Right cardiac atrium (tissue), 5 donors: Measurements from ENCODE around the gene ZNF76. TPM values are rescaled to one million over a fixed set of nuclear protein-coding genes. Genes with fewer than 3 reads are reported as not detected.
"Not testable (repeated sequence)": the region's sequence is repeated elsewhere in the genome, so short reads cannot be mapped to it uniquely, and the experiment has no call there.

Experiments
- ATAC-seq, 2 donors: fragments of 200-7000 bp; cut with Tn5 transposase; one replicate each; pipeline versions ENCODE4 v1.8.0 to v1.9.1; 2020; ENCODE audit warnings: moderate library complexity in 2 of 2, mild to moderate bottlenecking in 1 of 2
- DNase-seq, 3 donors: peaks; one replicate each; pipeline ENCODE4 v3.0.0-alpha.2; 2020
- H3K27ac ChIP-seq: one replicate; pipeline ENCODE4 v1.5.1; 2013; ENCODE audit warnings: mild to moderate bottlenecking, low read length, control low read depth, moderate library complexity
- H3K27me3 ChIP-seq: one replicate; pipeline ENCODE4 v1.6.1; 2013; ENCODE audit not compliant: control insufficient read depth, insufficient read depth
- H3K4me1 ChIP-seq: one replicate; pipeline ENCODE4 v1.6.1; 2013; ENCODE audit warnings: low read length; ENCODE audit not compliant: control insufficient read depth, insufficient read depth
- H3K4me3 ChIP-seq: one replicate; pipeline ENCODE4 v1.5.1; 2013; ENCODE audit warnings: low read length, control low read depth
- H3K9me3 ChIP-seq: one replicate; pipeline ENCODE4 v1.6.1; 2013; ENCODE audit warnings: low read length; ENCODE audit not compliant: control insufficient read depth
- WGBS: extraction: QIAGEN DNeasy Blood & Tissue Kit; methylation state at CpG from one replicate; pipeline ENCODE4 v1.1.7; 2013; 5-methylcytosine and 5-hydroxymethylcytosine counted together
- intact Hi-C, 4 donors: fragments of 100-400 bp; cut with DNase I; formaldehyde crosslinking; loops; one replicate each; pipeline versions ENCODE4 v1.11.0 to v1.14.0; 2022 to 2023
- polyA plus RNA-seq: library from polyadenylated mRNA; stranded (reverse); fragments of 200-250 nt; gene quantifications from one replicate; pipeline ENCODE4 v1.2.3, GENCODE V29; 2013
- total RNA-seq, 4 donors: library from RNA; stranded (reverse); fragmentation: NEBNext Ultra II Directional; extraction: Animal tissue kit (Norgen Biotek cat#: 25700); gene quantifications; one replicate each; pipeline ENCODE4 v1.2.1, GENCODE V29; 2021
- donor health status: healthy with polysubstance abuse.
- donor health status: DM: no; HTN: yes; CAD: no.
- donor health status: DM: no; HTN: no; CAD: no.
- donor health status: DM: no; HTN: yes; CAD: no; lungs with severe emphysema.
- donor health status: DM: yes; HTN: yes; CAD: no.

The ZNF76 gene
- total and polyA plus RNA-seq, 5 donors, result 28.6 to 44.4 (median 35.8) TPM

DNA sequence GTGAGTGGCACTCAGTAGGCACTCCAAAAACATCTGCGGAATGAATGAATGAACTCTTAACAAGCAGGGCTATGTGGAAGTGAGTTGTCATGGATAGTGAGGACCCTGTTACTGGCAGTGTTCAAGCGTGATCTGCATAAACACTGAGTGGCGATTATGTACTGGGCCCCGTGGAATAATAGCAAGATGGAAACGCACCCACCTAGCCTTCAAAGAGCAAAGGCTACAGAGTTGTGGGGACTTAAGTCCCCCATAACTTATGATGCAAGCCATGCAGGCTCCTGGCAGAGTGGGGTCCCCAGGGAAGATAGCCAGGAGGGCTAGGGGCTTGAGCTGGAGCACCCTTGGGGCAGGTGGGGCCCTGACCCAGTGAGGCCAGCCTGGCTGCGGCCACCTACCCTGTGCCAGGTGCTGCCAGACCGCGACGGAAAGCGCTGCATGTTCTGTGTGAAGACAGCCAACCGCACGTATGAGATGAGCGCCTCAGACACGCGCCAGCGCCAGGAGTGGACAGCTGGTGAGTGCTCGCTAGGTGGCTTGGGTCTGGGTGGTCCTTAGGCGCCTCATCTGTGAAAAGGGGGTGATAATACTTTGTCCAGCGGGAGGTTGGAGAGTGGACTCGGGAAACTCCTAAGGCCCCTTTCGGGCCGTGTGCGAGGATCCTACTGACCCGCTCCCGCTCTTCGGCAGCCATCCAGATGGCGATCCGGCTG is 58.1 kb downstream of the ZNF76 start:
- ATAC-seq, result peak; percentile 36 to 51
- DNase-seq, result peak in 1 of 3 donors; percentile 66

DNA sequence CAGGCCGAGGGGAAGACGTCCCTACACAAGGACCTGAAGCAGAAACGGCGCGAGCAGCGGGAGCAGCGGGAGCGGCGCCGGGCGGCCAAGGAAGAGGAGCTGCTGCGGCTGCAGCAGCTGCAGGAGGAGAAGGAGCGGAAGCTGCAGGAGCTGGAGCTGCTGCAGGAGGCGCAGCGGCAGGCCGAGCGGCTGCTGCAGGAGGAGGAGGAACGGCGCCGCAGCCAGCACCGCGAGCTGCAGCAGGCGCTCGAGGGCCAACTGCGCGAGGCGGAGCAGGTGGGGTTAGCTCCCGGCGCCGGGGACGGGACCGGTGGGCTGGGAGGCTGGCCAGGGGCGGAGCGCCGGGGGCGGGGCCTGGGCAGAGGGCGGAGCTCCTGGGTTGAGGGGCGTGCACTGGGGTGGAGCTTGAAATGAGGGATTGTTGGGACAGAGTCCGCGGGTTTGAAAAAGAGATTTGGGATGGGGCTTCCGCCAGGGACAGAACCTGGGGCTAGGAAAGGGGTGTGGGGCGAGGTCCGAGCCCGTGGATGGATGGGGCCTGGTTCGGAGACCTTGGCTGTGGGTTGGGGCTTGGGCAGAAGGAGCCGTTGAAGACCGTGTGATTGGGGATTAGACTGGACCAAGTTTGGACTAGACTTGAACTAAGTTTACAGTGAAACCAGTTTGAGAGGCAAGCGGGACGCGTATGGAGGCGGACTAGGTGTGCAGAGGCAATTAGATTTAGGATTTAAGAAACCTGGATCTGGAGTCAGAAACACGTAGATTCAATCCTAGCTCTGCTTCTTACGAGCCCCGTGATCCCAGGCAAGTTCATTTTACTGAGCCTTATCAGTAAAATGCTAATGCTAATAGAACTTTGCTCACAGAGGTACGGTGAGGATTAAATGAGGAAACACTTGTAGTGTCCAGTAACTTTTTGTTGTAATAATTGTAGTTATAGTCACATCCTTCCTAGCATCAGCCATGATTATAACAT is 58.9 kb downstream of the ZNF76 start:
- peak overlapping the region; percentile 45 for H3K4me3 ChIP-seq
- intact Hi-C loops, result no loop called here
- H3K27me3 ChIP-seq, result no peaks in the 10 kb centered on the region

More for the DNA sequence above, 58.1 kb downstream of the ZNF76 start:
- Histone ChIP-seq H3K27me3 (no peaks in the 10 kb centered on the region), H3K4me1 (no peaks in the 10 kb centered on the region), H3K4me3 (peak overlapping the region; percentile 45), H3K9me3 (no peaks in the 10 kb centered on the region), H3K27ac (no peak overlapping the region)
- 30% methylated on average over 28 of the region's 28 CpGs for WGBS
- intact Hi-C loops, result no loop called here

DNA sequence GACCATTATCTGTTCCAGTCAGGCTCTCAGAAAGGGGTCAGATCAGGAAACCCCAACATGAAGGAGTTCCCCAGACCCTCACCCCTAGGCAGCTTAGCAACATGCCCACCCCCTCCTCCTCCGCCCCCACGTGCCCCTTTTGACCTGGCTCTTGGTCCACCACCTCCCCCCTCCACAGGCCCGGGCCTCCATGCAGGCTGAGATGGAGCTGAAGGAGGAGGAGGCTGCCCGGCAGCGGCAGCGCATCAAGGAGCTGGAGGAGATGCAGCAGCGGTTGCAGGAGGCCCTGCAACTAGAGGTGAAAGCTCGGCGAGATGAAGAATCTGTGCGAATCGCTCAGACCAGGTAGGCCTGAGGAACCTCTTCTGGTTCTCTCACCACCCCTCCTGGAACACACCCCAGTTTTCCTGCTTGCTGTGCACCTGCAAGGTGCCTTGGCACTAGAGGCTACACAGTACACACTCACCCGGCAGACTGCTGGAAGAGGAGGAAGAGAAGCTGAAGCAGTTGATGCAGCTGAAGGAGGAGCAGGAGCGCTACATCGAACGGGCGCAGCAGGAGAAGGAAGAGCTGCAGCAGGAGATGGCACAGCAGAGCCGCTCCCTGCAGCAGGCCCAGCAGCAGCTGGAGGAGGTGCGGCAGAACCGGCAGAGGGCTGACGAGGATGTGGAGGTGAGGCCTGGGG is 60.0 kb downstream of the ZNF76 start:
- ATAC-seq, result no peak
- intact Hi-C loops, result no loop called here
- Histone ChIP-seq H3K27me3 (no peaks in the 10 kb centered on the region), H3K4me3 (no peak overlapping the region), H3K9me3 (no peaks in the 10 kb centered on the region), H3K4me1 (no peaks in the 10 kb centered on the region), H3K27ac (no peak overlapping the region)
- DNase-seq, result no peak
- WGBS, result 95% methylated on average over 20 of the region's 20 CpGs

More for the DNA sequence above, 58.9 kb downstream of the ZNF76 start:
- Histone ChIP-seq H3K9me3 (no peaks in the 10 kb centered on the region), H3K4me1 (no peaks in the 10 kb centered on the region), H3K27ac (no peak overlapping the region)
- DNase-seq, result peak; percentile 79 to 93 (median 90)
- peak; percentile 99 for ATAC-seq
- 24% methylated on average over 55 of the region's 55 CpGs for WGBS

DNA sequence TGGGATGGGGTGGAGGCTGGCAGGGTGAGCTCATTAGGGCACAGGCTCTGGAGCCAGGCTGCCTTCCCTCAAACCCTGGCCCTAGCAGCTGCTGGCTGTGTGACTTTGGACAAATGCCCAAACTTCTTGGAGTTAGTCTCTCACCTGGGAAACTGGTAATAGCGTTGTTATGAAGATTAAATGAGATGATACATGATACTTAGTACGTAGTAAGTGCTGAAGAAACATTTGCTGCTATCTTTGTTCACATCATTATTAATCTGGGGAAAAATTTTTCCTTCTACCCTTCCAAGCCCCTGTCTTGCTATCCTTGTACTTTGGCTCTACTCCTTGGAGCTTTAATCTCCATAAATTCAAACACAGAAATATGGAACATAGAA is 60.5 kb downstream of the ZNF76 start:
- 92% methylated on average over 2 of the region's 2 CpGs for WGBS
- Histone ChIP-seq H3K27me3 (no peaks in the 10 kb centered on the region), H3K4me3 (no peak overlapping the region), H3K27ac (no peak overlapping the region), H3K4me1 (no peaks in the 10 kb centered on the region), H3K9me3 (no peaks in the 10 kb centered on the region)
- DNase-seq (no peak), ATAC-seq (no peak)
- intact Hi-C loops, result no loop called here

DNA sequence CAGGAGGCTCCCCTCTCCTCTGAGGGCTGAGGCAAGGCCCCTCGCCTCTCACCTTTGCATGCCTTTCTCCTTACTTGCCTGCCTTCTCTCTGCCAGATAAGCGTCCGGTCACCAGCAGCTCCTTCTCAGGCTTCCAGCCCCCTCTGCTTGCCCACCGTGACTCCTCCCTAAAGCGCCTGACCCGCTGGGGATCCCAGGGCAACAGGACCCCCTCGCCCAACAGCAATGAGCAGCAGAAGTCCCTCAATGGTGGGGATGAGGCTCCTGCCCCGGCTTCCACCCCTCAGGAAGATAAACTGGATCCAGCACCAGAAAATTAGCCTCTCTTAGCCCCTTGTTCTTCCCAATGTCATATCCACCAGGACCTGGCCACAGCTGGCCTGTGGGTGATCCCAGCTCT is 61.6 kb downstream of the ZNF76 start:
- no peak overlapping the region for H3K27ac ChIP-seq
- no peaks in the 10 kb centered on the region for H3K4me1 ChIP-seq
- intact Hi-C loops, result no loop called here
- 89% methylated on average over 8 of the region's 8 CpGs for WGBS
- no peak for DNase-seq
- no peak overlapping the region for H3K4me3 ChIP-seq
- no peaks in the 10 kb centered on the region for H3K27me3 ChIP-seq
- no peaks in the 10 kb centered on the region for H3K9me3 ChIP-seq
- ATAC-seq, result no peak

DNA sequence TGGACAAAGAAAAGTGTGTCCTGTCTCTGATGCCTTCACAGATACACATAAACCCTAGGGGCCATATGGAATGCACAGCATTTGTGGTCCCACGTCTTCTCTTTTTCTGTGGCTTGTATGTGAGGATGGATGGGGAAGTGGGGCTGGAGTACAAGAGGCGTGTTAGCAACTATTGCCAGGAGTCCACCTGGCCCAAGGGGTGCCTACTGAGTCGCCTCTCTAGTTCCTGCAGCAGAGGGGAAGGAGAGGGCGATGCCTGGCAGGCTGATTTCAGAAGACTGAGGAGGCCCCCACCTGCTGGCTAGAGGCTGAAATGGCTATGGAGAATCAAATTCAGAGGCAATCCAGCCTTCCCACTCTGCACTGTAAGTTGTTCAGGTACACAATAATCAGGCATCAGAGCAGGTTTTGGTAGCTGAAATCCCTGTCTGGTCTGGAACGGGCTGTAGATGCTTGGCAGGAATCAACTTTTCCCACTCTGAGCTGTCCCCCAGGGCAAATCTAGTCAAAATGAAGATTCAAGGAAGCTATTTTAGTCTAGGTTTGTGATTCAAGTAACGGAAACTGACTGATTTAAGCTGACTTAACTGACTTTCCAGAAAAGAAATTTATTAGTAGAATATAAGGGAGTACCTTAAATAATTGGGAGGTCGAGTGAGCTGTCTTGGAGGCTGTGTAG is 68.0 kb downstream of the ZNF76 start:
- intact Hi-C loops, result no loop called here

DNA sequence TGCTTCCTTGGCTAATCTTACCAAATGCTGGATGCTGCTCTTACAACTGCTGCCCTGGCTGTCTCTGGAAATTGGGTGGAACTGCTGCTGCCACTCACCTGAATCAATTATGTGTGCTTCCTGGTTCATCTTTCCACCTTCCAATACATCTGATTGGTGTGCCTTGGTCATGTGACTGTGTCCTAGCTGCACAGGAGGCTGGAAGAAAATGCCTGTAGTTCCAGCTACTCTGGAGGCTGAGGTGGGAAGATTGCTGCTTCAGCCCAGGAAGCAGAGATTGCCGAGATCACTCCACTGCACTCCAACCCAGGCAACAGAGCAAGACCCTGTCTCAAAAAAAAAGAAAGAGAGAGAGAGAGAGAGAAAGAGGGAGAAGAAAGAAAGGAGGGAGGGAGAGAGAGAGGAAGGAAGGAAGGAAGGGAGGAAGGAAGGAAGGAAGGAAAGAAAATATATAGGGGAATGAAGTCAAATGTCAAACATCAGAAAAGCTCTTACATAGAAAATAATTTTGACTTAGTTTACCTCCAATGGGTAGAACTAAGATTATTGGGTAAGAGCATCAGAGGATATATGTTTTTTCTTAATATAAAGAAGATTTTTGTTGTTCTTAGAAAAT is 68.7 kb downstream of the ZNF76 start:
- intact Hi-C loops, result no loop called here
- WGBS, result 85% methylated on average over 1 of the region's 1 CpG
- no peak overlapping the region for H3K4me3 ChIP-seq

More for the DNA sequence above, 68.0 kb downstream of the ZNF76 start:
- Histone ChIP-seq H3K27ac (no peak overlapping the region), H3K4me3 (no peak overlapping the region), H3K27me3 (no peaks in the 10 kb centered on the region), H3K9me3 (no peaks in the 10 kb centered on the region), H3K4me1 (no peaks in the 10 kb centered on the region)
- peak; percentile 46 to 81 (median 81) for DNase-seq
- ATAC-seq, result peak; percentile 80 to 83
- 28% methylated on average over 7 of the region's 7 CpGs for WGBS

DNA sequence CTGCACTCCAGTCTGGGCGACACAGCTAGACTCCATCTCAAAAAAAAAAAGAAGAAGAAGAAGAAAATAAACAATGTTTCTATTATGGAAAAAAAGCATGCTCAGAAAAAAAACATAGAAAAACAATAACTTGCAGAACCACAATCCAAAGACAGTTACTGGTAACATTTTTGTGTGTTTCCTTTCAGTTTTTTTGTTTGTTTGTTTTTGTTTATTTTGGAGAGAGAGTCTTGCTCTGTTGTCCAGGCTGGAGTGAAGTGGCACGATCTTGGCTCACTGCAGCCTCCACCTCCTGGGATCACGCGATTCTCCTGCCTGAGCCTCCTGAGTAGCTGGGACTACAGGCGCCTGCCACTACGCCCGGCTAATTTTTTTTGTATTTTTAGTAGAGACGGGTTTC is 69.4 kb downstream of the ZNF76 start:
- H3K4me3 ChIP-seq, ATAC-seq, DNase-seq, H3K27me3 ChIP-seq, H3K9me3 ChIP-seq, H3K27ac ChIP-seq, H3K4me1 ChIP-seq, intact Hi-C loops: not testable (repeated sequence)
- 93% methylated on average over 8 of the region's 8 CpGs for WGBS

More for the DNA sequence above, 68.7 kb downstream of the ZNF76 start:
- H3K27ac ChIP-seq, result no peak overlapping the region
- ATAC-seq (no peak), DNase-seq (no peak)
- no peaks in the 10 kb centered on the region for H3K4me1 ChIP-seq
- no peaks in the 10 kb centered on the region for H3K27me3 ChIP-seq
- no peaks in the 10 kb centered on the region for H3K9me3 ChIP-seq

DNA sequence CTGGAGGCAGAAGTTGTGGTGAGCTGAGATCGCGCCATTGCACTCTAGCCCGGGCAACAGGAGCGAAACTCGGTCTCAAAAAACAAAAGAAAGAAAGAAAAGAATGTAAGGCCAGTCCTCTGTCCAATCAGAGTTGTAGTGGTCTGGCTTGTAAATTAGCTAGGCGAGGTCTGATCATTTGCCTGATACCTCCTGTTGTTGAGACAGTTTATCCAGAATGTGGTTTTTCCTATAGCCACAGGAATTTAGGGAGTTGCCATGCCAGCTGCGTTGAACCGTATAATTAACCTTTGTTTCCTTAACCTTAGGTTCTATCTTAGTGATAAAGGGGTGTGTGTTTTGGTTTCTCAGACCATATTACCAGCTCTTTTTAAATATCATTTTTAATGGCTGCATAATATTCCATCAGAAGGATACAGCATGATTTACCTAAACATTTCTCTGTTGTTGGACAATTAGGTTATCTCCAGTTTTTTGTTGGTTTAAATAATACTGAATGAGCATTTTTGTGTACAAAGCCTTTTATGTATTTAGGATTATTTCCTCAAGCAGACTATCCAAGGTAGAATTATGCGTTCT is 71.1 kb downstream of the ZNF76 start:
- H3K4me1 ChIP-seq, result no peaks in the 10 kb centered on the region
- no peak for ATAC-seq
- no peaks in the 10 kb centered on the region for H3K27me3 ChIP-seq
- no peak for DNase-seq
- no peaks in the 10 kb centered on the region for H3K9me3 ChIP-seq
- no peak overlapping the region for H3K27ac ChIP-seq
- 96% methylated on average over 9 of the region's 9 CpGs for WGBS
- H3K4me3 ChIP-seq, result no peak overlapping the region
- intact Hi-C loops, result no loop called here
